GM12878 (cell line): Measurements from ENCODE around the gene FAM124B. TPM values are rescaled to one million over a fixed set of nuclear protein-coding genes. Genes with fewer than 3 reads are reported as not detected.
"Not testable (repeated sequence)": the region's sequence is repeated elsewhere in the genome, so short reads cannot be mapped to it uniquely, and the experiment has no call there.

Source experiments
- ATAC-seq: fragments of 200-7000 bp; cut with Tn5 transposase; 3 replicates; pipeline ENCODE4 v1.9.1; 2020; ENCODE audit warnings: mild to moderate bottlenecking, moderate library complexity
- BruUV-seq: library from RNA; stranded (reverse); fragments of 400-500 nt; replicated peaks from 2 replicates; lab custom pipeline; 2021; lab: Mats Ljungman, UMichigan
- CTCF ChIA-PET: fragments of 300-600 bp; sonication (Branson Sonifier 250); formaldehyde crosslinking; extraction: SDS; loops from one replicate; lab custom pipeline; 2021; ENCODE audit warnings: inconsistent platforms; lab: Yijun Ruan, JAX
- POLR2A ChIA-PET: fragments of 350-600 bp; formaldehyde crosslinking; extraction: SDS; loops from one replicate; lab custom pipeline; 2021; ENCODE audit warnings: inconsistent platforms; lab: Charles Lee
- RAD21 ChIA-PET: fragments of 300-600 bp; sonication (Branson Sonifier 250); formaldehyde crosslinking; loops from one replicate; lab custom pipeline; 2023; ENCODE audit warnings: antibody characterized with exemption; ENCODE audit not compliant: unreplicated experiment; lab: Charles Lee
- SMC1A ChIA-PET: fragments of 300-600 bp; sonication (Branson Sonifier 250); formaldehyde crosslinking; loops from one replicate; lab custom pipeline; 2023; ENCODE audit not compliant: unreplicated experiment, uncharacterized antibody; lab: Charles Lee
- DNase-seq: peaks from one replicate; pipeline ENCODE4 v3.0.0-alpha.2; 2011; ENCODE audit warnings: low read depth, low spot score
- FAIRE-seq: peaks from 3 replicates; lab custom pipeline; 2011; peaks lifted over from hg19 to GRCh38; lab: Jason Lieb, UNC
- H2AFZ ChIP-seq: 2 replicates; pipeline ENCODE4 v1.6.0; 2011; ENCODE audit warnings: low read depth, low read length, control low read depth; ENCODE audit not compliant: control insufficient read depth
- H3K27ac ChIP-seq: 2 replicates; pipeline ENCODE4 v1.5.1; 2011; ENCODE audit warnings: control low read depth; ENCODE audit not compliant: control insufficient read depth, insufficient read depth
- H3K27me3 ChIP-seq, 2 experiments: replicated peaks in 1 of 2; 2 replicates each; pipeline versions ENCODE4 v1.6.0 to v1.6.1; 2011; ENCODE audit warnings: low read length in 1 of 2; ENCODE audit not compliant: control insufficient read depth in 2 of 2, insufficient read depth in 2 of 2
- H3K36me3 ChIP-seq, 2 experiments: 2 replicates each; pipeline ENCODE4 v1.5.1; 2011; ENCODE audit warnings: low read length in 1 of 2; ENCODE audit not compliant: control insufficient read depth in 2 of 2, insufficient read depth in 2 of 2
- H3K4me1 ChIP-seq: 2 replicates; pipeline ENCODE4 v1.6.1; 2011; ENCODE audit warnings: mild to moderate bottlenecking, low read length, moderate library complexity, mixed read lengths; ENCODE audit not compliant: control insufficient read depth, insufficient read depth
- H3K4me2 ChIP-seq: 2 replicates; pipeline ENCODE4 v1.6.0; 2011; ENCODE audit warnings: control low read depth; ENCODE audit not compliant: control insufficient read depth, insufficient read depth
- H3K4me3 ChIP-seq: fragments of 200-600 bp; sonication (generic); 2 replicates; pipeline ENCODE4 v1.5.1; 2016
- H3K79me2 ChIP-seq: 2 replicates; pipeline ENCODE4 v1.6.0; 2011; ENCODE audit warnings: low read length; ENCODE audit not compliant: control insufficient read depth, insufficient read depth
- H3K9ac ChIP-seq: 2 replicates; pipeline ENCODE4 v1.8.0; 2011; ENCODE audit warnings: low read length, control low read depth, mixed read lengths; ENCODE audit not compliant: control insufficient read depth, insufficient read depth
- H3K9me3 ChIP-seq: replicated peaks from 3 replicates; pipeline ENCODE4 v1.5.1; 2011; ENCODE audit warnings: mild to moderate bottlenecking, low read length; ENCODE audit not compliant: control insufficient read depth, insufficient read depth
- H4K20me1 ChIP-seq: 2 replicates; pipeline ENCODE4 v1.6.0; 2011; ENCODE audit not compliant: control insufficient read depth, insufficient read depth
- FOS ChIP-seq: IDR thresholded peaks from 3 replicates; pipeline ENCODE4 v1.6.1; 2011; ENCODE audit warnings: borderline replicate concordance; ENCODE audit not compliant: insufficient read length; ENCODE audit errors: extremely low read depth
- FOXM1 ChIP-seq: IDR thresholded peaks from 2 replicates; pipeline ENCODE4 v1.6.1; 2012; ENCODE audit warnings: low read depth, mild to moderate bottlenecking, inconsistent platforms, low read length, moderate library complexity
- KDM1A ChIP-seq: fragments of 200-600 bp; sonication (generic); IDR thresholded peaks from 2 replicates; pipeline ENCODE4 v1.6.1; 2016; ENCODE audit warnings: borderline replicate concordance
- MEF2A ChIP-seq: IDR thresholded peaks from 2 replicates; pipeline ENCODE4 v1.6.1; 2011; ENCODE audit warnings: low read depth, mild to moderate bottlenecking, low read length, moderate library complexity; ENCODE audit not compliant: insufficient read depth
- NFIC ChIP-seq: IDR thresholded peaks from 2 replicates; pipeline ENCODE4 v1.6.1; 2012; ENCODE audit warnings: low read depth, mild to moderate bottlenecking, inconsistent platforms, low read length, moderate library complexity
- NFXL1 ChIP-seq: fragments of 450-650 bp; IDR thresholded peaks from 2 replicates; pipeline ENCODE4 v1.6.1; 2017; ENCODE audit warnings: antibody characterized with exemption, mild to moderate bottlenecking, borderline replicate concordance
- PAX5 ChIP-seq: IDR thresholded peaks from 2 replicates; pipeline ENCODE4 v1.6.1; 2011; ENCODE audit warnings: low read depth, low read length, borderline replicate concordance
- POU2F2 ChIP-seq: IDR thresholded peaks from 3 replicates; pipeline ENCODE4 v1.6.1; 2011; ENCODE audit warnings: low read depth, mild to moderate bottlenecking, low read length, borderline replicate concordance
- RB1 ChIP-seq: fragments of 450-650 bp; formaldehyde crosslinking; IDR thresholded peaks from 2 replicates; pipeline ENCODE4 v1.6.1; 2017; ENCODE audit warnings: mild to moderate bottlenecking, borderline replicate concordance
- RUNX3 ChIP-seq: IDR thresholded peaks from 2 replicates; pipeline ENCODE4 v1.6.1; 2012; ENCODE audit warnings: low read length, inconsistent platforms
- SPI1 ChIP-seq: IDR thresholded peaks from 2 replicates; pipeline ENCODE4 v1.6.1; 2011; ENCODE audit warnings: low read depth, mild to moderate bottlenecking, low read length, moderate library complexity, borderline replicate concordance; ENCODE audit not compliant: insufficient read depth
- SUZ12 ChIP-seq: fragments of 200-600 bp; sonication (generic); IDR thresholded peaks from one replicate; pipeline ENCODE4 v1.6.1; 2018; ENCODE audit warnings: antibody characterized with exemption, mild to moderate bottlenecking; ENCODE audit not compliant: unreplicated experiment
- TAF1 ChIP-seq: IDR thresholded peaks from 2 replicates; pipeline ENCODE4 v1.6.1; 2011; ENCODE audit warnings: mild to moderate bottlenecking, low read depth, low read length, borderline replicate concordance
- WGBS: methylation state at CpG from one replicate; pipeline ENCODE4 v1.1.6; 2016; ENCODE audit warnings: low lambda C conversion rate; ENCODE audit not compliant: insufficient replicate concordance, insufficient coverage; ENCODE audit errors: missing lambda C conversion rate; 5-methylcytosine and 5-hydroxymethylcytosine counted together
- in situ Hi-C: fragments of 300-500 bp; cut with MboI; formaldehyde crosslinking; loops from 9 replicates; pipeline ENCODE4 v1.14.3; 2018; ENCODE audit warnings: mixed read lengths
- intact Hi-C: fragments of 100-400 bp; cut with micrococcal nuclease; formaldehyde crosslinking; loops from one replicate; pipeline ENCODE4 v1.14.2; 2022; ENCODE audit not compliant: unreplicated experiment
- polyA plus RNA-seq, 11 experiments: library from polyadenylated mRNA; depleted of rRNA in 4 of 11; unstranded in 6 of 11; stranded (reverse) in 5 of 11; fragments of >200 nt; fragmentation: Nextera tagmentation in 4 of 11; fragmentation: Illumina TruSeq in 1 of 11; extraction: Ambion mirVana in 4 of 11; extraction: Trizol in 1 of 11; gene quantifications; 1 replicate in 1 of 11; 2 replicates in 10 of 11; pipeline versions ENCODE4 v1.2.1 to v1.2.3, GENCODE V29; 2011 to 2016; ENCODE audit warnings: inconsistent platforms in 2 of 11, missing spikeins in 2 of 11, low read depth in 1 of 11
- total RNA-seq, 4 experiments: library from RNA; depleted of rRNA in 3 of 4; stranded (reverse); fragments of >200 nt in 3 of 4; fragmentation: Illumina TruSeq in 1 of 4; extraction: Trizol in 1 of 4; gene quantifications; 2 replicates each; pipeline versions ENCODE4 v1.2.1 to v1.2.3, GENCODE V29; 2013 to 2021
- TF ChIP-seq, protein P1 (sequence below): fragments of 450-650 bp; IDR thresholded peaks from 2 replicates; pipeline ENCODE4 v1.6.1; 2014; ENCODE audit warnings: mild to moderate bottlenecking
- TF ChIP-seq, protein P2 (sequence below): IDR thresholded peaks from 2 replicates; pipeline ENCODE4 v1.6.1; 2011; ENCODE audit warnings: low read depth, mild to moderate bottlenecking, low read length, moderate library complexity, borderline replicate concordance; ENCODE audit errors: extremely low read depth

FAM124B gene
- total and polyA plus RNA-seq, 10 of the 15 experiments (the other 5 are each of a cell fraction or from before 2014, with no cell fraction given) = not detected

DNA sequence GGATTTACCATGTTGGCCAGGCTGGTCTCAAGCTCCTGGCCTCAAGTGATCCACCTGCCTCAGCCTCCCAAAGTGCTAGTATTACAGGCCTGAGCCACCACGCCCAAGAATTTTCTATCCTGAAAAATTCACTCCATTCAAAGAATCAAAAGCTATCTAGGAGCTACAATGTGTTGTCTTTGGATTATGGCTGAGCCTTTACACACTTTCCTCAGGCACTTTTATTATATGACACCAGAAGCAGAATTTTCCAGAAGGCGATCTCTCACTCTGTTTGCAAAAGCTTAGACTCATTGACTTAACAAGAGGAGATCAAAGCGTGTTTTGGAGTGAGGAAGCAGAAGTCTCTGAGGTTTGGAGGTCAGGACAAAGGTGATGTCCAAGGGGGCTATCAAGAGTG lies 3.6 kb downstream of the FAM124B start (continued):
- TF ChIP-seq FOS (no peak), RB1 (no peak), POU2F2 (no peak), PAX5 (no peak)

DNA sequence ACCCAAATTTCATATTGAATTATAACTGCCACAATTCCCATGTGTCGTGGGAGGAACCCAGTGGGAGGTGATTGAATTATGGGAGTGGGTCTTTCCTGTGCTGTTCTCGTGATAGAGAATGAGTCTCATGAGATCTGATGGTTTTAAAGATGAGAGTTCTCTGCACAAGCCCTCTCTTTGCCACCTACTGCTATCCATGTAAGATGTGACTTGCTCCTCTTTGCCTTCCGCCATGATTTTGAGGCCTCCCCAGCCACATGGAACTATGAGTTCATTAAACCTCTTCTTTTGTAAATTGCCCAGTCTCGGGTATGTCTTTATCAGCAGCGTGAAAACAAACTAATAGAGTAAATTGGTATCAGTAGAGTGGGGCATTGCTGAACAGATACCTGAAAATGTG lies 4.8 kb downstream of the FAM124B start:
- BruUV-seq, DNase-seq, H2AFZ ChIP-seq, H3K4me3 ChIP-seq, H3K36me3 ChIP-seq, H3K9ac ChIP-seq, SMC1A ChIA-PET, H4K20me1 ChIP-seq, CTCF ChIA-PET, H3K27ac ChIP-seq, H3K9me3 ChIP-seq, POLR2A ChIA-PET, H3K4me2 ChIP-seq, H3K4me1 ChIP-seq, H3K27me3 ChIP-seq, ATAC-seq, intact Hi-C loops, H3K79me2 ChIP-seq, FAIRE-seq, in situ Hi-C loops: not testable (repeated sequence)
- WGBS = 25% methylated on average over 5 of the region's 5 CpGs
- RAD21 ChIA-PET = interaction anchor here (0.6 kb wide), 1 partner anchor 724 kb away, joined by 3 read pairs; no protein-coding TSS in a partner anchor

DNA sequence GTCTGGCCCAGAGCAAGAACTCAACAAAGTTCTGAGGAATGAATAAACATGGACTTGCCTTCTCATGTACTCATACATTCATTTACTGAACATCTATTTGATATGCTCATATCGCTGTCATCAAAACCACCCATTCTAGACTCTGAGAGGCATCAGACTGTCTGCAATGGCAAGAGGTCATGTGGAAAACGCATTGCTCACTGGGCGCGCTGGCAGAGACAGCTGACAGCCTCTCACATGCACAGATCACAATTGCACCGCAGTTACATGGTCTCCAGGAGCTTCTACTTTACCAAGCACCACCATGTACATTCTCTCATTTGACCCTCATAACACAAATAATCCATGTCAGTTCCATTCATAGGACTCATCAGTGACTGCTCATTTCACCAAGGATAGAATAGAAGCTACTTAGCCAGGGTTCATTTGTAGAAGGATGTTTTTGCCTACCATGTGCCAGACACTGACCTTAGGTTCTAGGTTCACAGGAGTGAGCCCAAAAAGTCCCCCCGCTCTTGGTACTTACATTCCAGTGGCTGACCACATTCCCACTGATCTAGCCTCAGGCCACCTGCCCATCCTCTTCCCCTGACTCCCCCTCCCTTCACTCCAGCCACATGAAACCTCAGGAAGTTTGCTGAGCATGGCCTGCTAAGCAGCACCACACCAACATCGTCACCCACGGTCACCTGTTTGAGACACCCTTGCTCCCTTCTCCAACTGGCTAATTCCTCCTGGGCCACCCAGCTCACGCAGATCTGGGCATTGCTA lies 6.1 kb downstream of the FAM124B start:
- H3K36me3 ChIP-seq = no peaks in the 10 kb centered on the region
- no peak overlapping the region for H3K4me2 ChIP-seq
- H3K9ac ChIP-seq = no peak overlapping the region
- no peaks in the 10 kb centered on the region for H3K79me2 ChIP-seq
- intact Hi-C loops = no loop called here
- in situ Hi-C loops = no loop called here
- no peaks in the 10 kb centered on the region for H3K4me1 ChIP-seq
- DNase-seq (no peak), FAIRE-seq (no peak), ATAC-seq (no peak)
- no peaks in the 10 kb centered on the region for H3K9me3 ChIP-seq
- SMC1A ChIA-PET = no interaction called here
- BruUV-seq = no TSS peak
- no peak overlapping the region for H3K4me3 ChIP-seq
- 58% methylated on average over 9 of the region's 9 CpGs for WGBS
- no peaks in the 10 kb centered on the region; a peak in 1 of 4 replicates for H3K27me3 ChIP-seq
- H2AFZ ChIP-seq = no peak overlapping the region
- POLR2A ChIA-PET = no interaction called here
- RAD21 ChIA-PET = no interaction called here
- no peaks in the 10 kb centered on the region for H4K20me1 ChIP-seq
- CTCF ChIA-PET = no interaction called here
- no peak overlapping the region for H3K27ac ChIP-seq
- no peak for TF ChIP-seq MEF2A
- no peak for TF ChIP-seq SUZ12
- TF ChIP-seq RUNX3 = no peak
- TF ChIP-seq, protein P1, sequence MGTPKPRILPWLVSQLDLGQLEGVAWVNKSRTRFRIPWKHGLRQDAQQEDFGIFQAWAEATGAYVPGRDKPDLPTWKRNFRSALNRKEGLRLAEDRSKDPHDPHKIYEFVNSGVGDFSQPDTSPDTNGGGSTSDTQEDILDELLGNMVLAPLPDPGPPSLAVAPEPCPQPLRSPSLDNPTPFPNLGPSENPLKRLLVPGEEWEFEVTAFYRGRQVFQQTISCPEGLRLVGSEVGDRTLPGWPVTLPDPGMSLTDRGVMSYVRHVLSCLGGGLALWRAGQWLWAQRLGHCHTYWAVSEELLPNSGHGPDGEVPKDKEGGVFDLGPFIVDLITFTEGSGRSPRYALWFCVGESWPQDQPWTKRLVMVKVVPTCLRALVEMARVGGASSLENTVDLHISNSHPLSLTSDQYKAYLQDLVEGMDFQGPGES = no peak
- TF ChIP-seq TAF1 = no peak
- TF ChIP-seq, protein P2, sequence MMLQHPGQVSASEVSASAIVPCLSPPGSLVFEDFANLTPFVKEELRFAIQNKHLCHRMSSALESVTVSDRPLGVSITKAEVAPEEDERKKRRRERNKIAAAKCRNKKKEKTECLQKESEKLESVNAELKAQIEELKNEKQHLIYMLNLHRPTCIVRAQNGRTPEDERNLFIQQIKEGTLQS = no peak
- TF ChIP-seq KDM1A = no peak
- no peak for TF ChIP-seq NFXL1
- TF ChIP-seq SPI1 = no peak
- no peak for TF ChIP-seq NFIC
- no peak for TF ChIP-seq FOXM1
